ENCODE results near the gene OTULINL.

Gene OTULINL

DNA sequence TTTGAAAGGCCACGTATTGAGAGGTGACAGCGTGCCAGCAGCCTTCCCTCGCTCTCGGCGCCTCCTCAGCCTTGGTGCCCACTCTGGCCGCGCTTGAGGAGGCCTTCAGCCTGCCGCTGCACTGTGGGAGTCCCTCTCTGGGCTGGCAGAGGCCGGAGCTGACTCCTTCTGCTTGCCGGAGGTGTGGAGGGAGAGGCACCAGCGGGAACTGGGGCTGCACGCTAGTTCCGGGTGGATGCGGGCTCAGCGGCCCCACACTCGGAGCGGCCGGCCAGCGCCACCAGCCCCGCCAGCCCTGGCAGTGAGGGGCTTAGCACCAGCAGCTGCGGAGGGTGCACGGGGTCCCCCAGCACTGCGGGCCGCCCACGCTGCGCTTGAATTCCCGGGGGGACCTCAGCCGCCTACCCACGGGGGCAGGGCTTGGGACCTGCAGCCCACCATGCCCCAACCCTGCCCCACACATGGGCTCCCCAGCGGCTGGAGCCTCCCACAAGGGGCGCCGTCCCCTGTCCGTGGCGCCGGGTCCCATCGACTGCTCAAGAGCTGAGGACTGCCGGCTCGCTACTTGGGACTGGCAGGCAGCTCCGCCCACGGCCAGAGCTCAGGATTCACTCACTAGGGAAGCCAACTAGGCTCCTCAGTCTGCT, 4.4 kb upstream of the OTULINL start:
- no peak for DNase-seq (ENCODE audit: low spot score)

DNA sequence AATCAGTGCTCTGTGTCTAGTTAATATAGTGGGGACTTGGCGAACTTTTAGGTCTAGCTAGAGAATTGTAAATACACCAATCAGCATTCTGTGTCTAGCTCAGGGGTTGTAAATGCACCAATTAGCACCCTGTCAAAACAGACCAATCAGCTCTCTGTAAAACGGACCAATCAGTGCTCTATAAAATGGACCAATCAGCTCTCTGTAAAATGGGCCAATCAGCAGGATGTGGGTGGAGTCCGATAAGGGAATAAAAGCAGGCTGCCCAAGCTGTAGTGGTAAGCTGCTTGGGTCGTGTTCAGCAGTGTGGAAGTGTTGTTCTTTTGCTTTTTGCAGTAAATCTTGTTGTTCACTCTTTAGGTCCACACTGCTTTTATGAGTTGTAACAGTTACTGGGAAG, 3.6 kb upstream of the OTULINL start:
- no peak for DNase-seq (ENCODE audit: low spot score)

DNA sequence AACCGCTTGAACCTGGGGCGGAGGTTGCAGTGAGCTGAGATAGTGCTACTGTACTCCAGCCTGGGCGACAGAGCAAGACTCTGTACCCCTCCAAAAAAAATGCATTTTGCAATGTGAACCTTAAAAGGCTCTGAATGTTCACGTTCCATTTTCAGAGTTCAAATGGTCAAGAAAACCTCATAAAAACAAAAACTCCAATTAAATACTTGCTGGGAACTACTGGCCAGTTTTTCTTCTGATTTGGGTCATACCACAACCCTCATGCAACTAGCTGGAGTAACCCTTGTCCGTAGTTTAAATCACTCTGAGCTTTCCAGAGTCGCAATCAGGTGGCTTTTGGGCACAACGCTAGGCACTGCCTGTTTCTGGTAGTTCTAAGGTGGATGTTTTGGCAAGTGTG, 2.3 kb upstream of the OTULINL start:
- DNase-seq (ENCODE audit: low spot score): no peak

DNA sequence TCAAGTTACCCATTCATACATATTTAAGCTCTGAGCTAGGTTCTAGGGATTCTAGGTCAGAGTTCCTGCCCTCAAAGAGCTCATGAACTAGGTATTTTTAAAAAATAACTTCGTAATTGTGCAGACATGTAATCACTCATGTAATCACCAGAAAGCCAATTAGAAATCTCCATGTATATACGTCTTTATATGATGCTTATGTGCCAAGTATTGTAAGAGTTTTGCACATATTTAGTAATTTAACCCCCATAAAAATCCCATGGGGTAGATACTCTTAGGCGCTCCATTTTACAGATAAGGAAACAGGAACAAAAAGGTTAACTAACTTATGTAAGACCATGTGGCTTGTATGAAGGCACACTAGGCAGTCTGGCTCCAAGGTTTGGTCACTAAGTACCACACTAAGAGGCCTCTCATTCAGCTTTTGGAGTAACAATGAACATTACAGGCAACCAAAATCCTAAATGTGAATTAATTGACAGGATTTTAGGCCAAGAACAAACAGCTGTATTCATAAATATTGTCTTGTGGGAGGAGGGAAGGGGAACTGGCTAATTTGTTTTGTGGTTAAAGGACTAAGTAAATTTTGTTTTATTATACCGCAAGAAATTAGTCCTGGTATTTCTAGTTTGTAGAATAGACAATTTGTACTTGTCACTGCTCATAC, 1.7 kb upstream of the OTULINL start:
- DNase-seq (ENCODE audit: low spot score): no peak

DNA sequence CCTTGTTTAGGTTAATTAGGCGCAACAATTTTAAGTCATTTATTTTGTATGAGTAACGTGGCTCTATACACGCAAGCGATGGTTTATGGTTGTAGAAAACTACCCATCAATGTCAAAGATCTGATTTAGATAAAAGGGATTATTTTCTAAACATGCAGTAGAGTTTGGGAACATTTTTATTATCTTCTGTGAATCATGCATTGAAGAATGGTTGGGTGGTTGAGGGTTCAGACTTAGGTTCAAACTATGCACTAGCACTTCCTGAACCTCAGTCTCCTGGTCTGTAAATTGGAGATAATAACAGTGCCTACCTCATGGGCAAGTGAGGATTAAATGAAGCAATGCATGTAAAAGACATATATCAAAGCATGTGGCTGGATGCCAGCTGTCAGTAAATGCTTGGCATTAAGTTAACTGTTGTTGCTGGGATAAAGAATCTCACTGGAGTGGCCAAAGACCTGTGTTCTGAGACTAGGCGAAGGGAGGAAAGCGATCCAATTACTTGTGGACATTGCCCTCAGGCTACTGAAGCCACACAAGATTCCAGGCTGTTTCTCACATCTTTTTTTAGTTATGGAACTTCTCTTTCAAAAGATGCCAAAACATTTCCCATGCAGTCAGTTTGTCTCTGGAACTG, 1.1 kb upstream of the OTULINL start:
- no peak for DNase-seq (ENCODE audit: low spot score)

DNA sequence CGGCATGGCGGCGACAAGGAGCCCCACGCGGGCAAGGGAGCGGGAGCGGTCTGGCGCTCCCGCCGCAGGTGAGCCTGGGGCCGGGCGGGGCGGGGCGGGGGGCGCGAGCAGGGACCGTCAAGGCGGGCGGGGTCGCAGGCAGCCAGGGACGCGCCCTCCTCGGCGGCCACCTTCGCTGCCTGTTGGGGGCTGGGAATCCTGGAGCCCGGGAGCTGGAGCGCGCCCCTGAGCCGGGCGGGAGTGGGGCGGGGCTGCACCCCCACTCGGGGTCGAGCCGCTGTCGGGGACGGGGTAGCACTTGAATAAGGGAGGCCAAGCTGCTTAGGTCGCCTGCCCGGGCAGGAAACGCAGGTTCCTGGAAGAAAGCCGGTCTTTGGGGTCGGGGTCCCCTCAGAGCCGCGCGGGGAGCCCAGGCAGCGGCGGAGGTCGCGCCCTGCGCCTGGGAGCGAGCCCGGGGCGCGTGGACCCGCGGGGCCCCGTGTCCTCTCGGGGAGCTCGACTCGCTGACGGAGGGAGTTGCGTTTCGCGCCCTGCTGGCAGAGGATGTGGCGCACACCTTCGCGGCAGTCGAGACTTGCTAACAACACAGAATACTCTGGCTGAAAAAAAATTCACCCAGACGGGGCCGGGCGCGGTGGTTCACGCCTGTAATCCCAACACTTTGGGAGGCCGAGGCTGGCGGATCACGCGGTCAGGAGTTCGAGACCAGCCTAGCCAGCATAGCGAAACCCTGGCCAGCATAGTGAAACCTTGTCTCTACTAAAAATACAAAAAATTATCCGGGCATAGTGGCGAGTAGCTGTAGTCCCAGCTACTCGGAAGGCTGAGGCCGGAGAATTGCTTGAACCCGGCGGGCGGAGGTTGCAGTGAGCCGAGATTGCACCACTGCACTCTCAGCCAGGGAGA, 552 bp downstream of the OTULINL start:
- DNase-seq (ENCODE audit: low spot score): no peak

DNA sequence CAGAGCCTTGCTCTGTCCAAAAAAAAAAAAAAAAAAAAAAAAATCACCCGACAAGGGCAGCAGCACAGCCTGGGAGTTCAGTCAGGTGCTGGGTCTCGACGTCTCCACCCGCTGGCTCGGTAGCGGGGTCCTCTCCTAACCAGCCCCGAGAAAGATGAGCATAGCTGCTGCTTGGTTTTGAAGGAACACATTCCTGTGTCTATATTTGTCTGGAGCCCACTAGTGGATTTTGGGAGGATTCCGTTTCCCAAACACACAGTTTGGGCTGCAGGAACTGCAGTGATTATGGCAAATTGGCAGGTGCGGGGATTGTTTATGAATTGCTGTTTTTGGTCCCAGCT, 1.2 kb downstream of the OTULINL start:
- no peak for DNase-seq (ENCODE audit: low spot score)

DNA sequence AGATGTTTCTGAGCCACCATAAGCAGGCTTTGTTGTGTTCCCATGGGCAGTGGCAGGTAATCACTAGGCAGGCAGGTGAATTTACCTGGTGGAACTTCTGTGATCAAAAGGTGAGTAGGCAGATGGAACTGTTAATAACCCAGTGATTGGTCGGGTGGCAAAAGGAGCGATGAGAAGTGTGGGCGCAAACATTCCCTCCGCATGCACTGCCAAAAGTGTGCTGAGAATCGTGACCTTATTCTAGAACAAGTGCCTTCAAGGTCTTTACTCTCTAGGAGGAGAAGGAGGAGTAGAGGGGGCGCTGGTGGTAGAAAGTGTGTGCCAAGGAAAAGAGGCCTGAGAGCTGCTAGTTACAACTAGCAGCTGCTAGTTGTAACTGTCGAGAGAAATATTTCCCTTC, 3.3 kb downstream of the OTULINL start:
- no peak for DNase-seq (ENCODE audit: low spot score)

DNA sequence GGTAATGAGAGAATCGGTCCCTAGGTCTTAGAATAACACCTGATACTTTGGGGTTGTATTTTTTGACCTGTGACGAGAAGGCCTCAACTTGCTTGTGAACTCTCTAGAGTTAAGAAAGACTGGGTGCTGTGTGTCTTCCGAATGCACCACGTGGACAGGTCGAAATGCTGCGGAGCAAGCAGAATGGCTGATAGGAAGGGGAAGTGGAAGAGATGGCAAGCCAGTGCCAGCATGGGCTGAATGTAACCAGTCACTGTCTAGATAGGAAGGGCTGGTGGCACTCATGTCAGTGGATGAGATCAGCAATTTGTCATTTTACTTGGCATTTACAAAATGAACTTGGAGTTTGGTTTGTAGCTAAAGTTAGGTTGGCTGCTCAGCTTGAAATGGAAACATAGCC, 5.6 kb downstream of the OTULINL start:
- no peak for DNase-seq (ENCODE audit: low spot score)

DNA sequence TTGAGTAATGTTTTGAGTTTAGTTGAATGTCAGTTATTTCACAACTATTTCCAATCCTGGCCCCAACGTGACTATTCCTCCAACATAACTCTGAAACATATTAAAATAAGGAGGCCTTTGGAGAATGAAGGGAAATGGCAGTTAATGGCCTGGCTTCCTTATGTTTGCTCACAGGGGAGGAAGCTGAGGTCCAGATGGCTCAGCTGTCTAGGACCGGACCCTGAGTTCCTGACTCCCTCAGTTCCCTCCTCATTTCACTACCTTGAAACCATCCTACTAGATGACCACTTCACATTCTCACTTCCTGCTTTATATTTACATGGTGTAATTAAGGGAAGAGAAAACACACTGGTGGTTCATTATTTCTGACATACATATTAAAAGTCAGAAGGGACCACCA, 6.6 kb downstream of the OTULINL start:
- no peak for DNase-seq (ENCODE audit: low spot score)

DNA sequence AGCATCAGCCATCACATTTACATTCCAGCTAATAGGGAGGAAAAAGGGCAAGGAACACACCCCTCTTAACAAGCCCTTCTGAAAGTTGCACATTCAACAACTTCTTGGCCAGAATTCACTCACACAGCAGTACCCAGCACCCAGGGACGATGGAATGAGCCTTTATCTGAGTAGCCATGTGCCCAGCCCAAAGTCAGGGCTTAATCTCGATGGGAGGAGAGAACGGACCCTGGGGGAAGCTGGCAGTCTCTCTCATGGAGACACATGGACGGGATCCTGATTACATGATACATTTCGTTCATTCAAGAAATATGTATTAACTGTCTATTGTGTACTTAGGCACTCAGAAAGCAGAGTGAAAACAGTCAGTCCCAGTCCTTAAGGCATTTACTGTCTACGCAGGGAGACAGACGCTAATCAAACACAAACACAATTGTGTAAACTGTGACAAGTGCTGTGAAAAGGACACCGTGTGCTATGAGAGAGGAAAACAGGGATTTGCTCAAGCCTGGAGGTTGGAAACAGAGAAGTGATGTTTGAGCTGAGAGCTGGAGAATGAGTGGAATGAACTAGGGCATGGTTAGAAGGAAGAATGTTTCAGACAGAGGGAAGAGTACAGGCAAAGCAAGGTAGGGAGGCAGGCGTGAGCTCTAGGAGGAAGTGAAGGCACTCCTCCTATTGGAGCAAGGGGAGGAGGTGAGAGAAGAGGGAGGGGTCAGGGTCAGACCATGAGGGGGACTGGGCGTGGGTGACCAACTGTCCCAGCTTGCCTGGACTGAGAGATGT, 7.4 kb downstream of the OTULINL start:
- no peak for DNase-seq (ENCODE audit: low spot score)

DNA sequence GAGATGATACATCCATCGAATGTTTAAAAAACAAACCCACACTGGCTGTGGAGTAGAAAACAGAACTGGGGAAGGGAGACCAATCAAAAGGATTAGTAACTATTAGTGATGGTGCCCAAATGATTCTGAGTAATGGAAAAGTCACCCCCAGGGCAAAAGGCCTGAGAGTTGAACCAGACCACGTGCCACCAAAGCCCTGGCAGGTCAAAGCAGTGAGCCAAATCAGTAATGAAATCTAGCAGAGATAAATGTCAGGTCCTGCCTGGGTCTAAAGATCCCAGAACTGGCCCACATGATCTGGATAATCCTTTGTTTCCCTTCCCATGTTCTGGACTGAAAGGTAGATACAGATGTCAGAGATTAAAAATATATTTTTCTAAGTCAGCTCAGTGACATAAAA, 9.4 kb downstream of the OTULINL start:
- no peak for DNase-seq (ENCODE audit: low spot score)

DNA sequence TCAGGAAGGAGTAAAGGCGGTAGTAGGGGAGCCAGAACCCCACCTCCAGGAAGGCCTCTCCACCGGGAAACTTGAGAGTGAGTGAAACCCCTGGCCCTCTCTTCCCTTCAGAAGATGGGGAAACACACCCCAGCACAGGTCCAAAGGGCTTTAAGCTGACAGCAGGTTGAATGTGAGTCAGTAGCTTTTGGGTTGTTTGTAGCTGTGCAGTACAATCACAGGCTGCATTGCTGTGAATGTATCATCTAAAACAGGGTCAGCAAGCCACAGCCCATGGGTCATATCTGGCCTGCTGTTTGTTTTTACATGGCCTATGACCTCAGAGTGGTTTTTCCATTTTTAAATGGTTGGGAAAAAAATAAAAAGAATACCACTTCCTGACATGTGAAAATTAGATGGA, 10.0 kb downstream of the OTULINL start:
- DNase-seq (ENCODE audit: low spot score): peak; percentile 25

DNA sequence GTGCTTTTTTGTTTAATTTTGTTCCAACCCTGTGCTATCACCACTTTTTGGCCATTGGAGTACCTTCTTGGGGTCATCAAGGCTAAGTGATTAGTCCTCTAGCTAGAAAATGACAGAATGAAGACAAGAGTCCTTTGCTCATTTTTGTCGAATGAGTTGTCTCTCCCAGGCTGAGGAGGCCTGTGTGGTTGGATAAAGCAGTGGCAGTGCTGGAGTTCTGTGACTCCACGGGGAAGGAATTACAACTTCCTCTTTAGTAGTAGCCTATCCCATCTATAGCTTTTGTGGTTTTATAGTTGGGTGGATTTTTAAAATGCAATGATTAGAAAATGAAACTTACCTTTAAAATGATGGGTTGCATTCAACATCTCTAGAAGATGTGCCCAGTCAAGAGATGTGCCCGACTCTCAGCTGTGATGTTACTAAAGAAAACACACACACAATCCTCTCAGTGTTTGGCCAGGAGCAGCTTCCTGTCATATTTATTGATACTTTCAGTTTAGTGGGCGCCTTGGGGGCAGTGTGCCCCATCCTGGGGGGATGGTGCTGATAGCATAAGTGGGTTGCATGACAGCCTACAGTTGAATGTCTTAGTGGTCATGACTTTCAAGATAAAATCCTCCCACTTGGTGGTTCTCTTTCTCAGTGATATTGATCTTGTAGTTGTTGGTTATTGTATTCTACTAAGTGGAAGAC, 11.9 kb downstream of the OTULINL start:
- DNase-seq (ENCODE audit: low spot score): peak; percentile 51

DNA sequence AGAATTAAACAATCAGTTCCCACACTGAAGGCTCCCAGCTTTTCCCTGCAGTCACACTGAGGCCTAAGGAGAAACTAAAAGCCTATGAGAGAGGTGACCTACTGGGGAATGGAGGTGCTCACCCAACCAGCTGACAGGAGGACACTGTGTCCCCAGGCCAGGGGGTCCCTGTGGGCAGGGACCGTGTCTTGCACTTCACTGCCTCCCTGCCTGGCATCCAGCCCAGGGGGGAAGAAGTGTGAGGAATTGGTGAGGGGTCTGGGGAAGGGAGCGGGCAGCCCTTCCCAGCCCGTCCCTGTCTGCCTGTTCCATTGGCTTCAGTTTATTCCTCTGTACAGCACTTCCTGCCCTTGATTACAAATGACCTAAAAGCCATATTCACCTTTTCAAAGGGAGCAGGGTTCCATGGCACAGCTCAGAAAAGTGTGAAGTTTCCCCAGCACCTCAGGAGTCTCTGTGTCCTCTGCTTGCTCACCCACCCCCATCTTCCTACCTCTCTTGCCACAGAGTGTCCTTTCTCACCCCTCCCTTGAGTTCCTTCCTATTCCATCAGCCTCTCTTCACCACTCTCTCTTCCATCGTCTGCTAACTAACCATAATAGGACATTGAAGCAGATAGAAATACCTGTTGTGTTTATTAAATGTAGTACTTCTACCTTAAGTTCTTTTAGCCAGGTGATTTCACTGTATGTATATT, 12.9 kb downstream of the OTULINL start:
- DNase-seq (ENCODE audit: low spot score): no peak

DNA sequence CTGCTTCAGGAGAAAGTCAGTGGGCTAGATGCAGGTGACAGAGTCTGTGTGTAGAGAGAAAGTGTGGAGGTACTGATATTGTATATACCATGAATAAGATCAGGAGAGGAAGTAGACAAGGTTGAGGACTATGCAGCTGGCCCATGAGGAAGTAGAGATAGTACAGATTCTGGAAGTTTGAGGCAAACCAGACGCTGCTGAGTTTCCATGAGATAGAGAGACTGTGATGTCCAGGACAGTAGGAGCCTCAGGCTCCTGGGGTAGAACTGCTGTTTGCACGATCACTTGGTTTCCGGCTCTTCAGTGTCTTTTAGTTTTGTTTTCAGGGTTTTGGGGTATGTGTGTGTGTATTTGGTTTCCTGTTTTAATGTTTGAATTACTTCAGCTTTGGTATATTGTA, 13.6 kb downstream of the OTULINL start:
- no peak for DNase-seq (ENCODE audit: low spot score)

DNA sequence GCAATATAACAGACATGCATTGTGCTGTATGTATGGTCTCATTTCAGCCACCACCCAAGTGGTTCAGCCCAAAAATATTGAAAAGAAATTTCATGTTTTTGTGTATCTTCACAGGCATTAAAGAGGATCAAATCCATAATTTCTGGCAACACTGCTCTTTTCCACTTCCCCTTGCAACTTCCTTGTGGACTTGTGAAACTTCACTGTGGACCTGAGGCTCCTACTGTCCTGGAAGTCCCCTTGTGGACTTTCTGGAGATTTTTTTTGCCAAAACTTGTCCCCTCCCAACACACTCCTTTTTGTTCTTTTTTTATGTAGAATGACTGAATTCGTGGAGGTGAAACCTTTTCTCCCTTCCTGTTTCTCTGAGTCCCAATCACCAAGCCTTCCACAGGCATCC, 14.3 kb downstream of the OTULINL start:
- DNase-seq (ENCODE audit: low spot score): no peak

DNA sequence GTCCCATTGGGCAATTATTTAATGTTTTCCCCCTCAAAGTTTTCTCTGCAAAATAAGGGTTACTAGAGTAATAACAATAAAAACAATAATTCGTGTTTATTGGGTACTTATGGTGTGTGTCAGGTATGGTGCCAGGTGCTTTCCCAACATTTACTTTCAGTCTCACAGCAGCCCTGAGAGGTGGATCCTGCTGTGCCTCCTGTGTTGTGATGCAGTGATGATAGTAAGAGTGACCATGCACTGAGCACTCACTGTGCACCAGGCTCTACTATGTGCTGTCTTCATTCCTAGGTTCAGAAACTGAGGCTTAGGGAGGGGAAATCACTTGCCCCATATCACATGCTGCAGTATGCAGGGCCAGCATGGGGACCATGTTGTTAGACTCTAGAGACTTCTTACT, 15.5 kb downstream of the OTULINL start:
- no peak for DNase-seq (ENCODE audit: low spot score)

DNA sequence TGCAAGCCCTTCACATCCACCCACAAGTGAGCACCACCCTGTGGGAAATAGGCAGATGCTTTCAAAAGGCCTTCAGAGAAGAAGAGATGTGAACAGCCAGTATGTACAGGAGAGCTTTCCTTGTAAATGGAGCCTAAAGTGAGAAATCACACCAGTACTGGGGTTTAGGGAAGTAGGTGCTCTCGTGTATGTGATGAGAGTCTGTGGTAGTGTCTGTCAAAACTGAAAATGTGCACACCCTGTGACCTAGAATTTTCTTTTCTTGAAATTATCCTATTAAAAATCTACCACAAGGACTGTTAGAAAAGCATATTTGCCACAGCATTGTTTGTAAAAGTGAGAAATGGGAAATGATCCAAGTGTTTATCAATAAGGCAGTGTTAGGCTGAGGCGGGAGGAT, 16.6 kb downstream of the OTULINL start:
- DNase-seq (ENCODE audit: low spot score): no peak

DNA sequence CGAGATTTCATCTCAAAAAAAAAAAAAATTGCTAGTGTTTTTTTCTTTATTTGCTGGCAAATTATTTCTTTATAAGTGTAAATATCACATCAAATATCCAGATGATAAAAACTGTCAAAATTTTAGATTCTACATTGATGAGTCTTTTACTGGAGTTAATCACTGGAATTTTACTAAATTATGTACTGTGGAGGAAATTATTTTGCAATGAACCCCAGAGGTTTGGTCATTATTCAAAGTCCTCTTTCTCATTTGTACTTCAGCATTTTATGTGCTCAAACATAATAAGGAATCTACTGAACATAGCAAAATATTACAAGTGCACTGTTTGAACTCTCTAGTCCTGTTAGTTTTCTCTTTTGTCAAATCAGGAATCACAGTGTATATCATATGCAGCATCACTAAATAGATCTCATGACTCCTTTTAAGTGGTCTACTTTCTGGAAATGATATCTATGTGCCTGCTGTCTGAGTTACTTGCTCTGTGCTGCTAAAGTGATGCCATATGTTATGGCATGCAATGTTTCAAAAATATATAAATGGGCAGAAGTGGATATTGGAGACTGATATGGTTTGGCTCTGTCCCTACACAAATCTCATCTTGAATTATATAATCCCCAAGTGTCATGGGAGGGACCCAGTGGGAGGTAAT, 18.0 kb downstream of the OTULINL start:
- no peak for DNase-seq (ENCODE audit: low spot score)
